Tibial artery (tissue), 4 donors: ENCODE measurements around the gene ZNF865.

Source experiments
- DNase-seq, 2 donors: peaks; one replicate each; pipeline ENCODE4 v3.0.0-alpha.2; 2019
- H3K27ac ChIP-seq, 2 donors: fragments of 200-600 bp; sonication (generic) in 1 of 2; 1 replicate in 1 of 2; 2 replicates in 1 of 2; pipeline ENCODE4 v1.5.1; 2018 to 2019; ENCODE audit warnings: mild to moderate bottlenecking in 1 of 2
- H3K27me3 ChIP-seq, 2 donors: fragments of 200-600 bp; sonication (generic) in 1 of 2; one replicate each; pipeline versions ENCODE4 v1.5.1 to v1.6.0; 2016 to 2019
- H3K36me3 ChIP-seq, 3 donors: fragments of 200-600 bp; sonication (generic) in 2 of 3; one replicate each; pipeline ENCODE4 v1.5.1; 2016 to 2019; ENCODE audit warnings: mild to moderate bottlenecking in 2 of 3
- H3K4me1 ChIP-seq, 4 donors: fragments of 200-600 bp; sonication (generic) in 2 of 4; 1 replicate in 3 of 4; 2 replicates in 1 of 4; pipeline ENCODE4 v1.5.1; 2016 to 2019
- H3K4me3 ChIP-seq, 2 donors: fragments of 200-600 bp; sonication (generic) in 1 of 2; 1 replicate in 1 of 2; 2 replicates in 1 of 2; pipeline ENCODE4 v1.5.1; 2018 to 2019; ENCODE audit warnings: mild to moderate bottlenecking in 2 of 2
- H3K9me3 ChIP-seq, 3 donors: fragments of 200-600 bp; sonication (generic) in 1 of 3; one replicate each; pipeline ENCODE4 v1.5.1; 2016 to 2019
- CTCF ChIP-seq, 2 experiments: fragments of 200-600 bp in 1 of 2; fragments of 450-650 bp in 1 of 2; IDR thresholded peaks; one replicate each; pipeline ENCODE4 v1.5.1; 2017 to 2019; ENCODE audit warnings: antibody characterized with exemption in 2 of 2, mild to moderate bottlenecking in 1 of 2, moderate library complexity in 1 of 2
- intact Hi-C: fragments of 100-400 bp; cut with DNase I; formaldehyde crosslinking; loops from one replicate; pipeline ENCODE4 v1.15.0; 2023; ENCODE audit warnings: low total_unique reads

ZNF865 gene

GRCh38 chr19:55650126-55650557 lies 44.7 kb downstream of the ZNF865 start:
- Histone ChIP-seq H3K36me3 (peaks cover 0 to 20% (median 4%) of the 10 kb centered on the region in 3 donors), H3K27me3 (no peaks in the 10 kb centered on the region), H3K4me1 (peaks cover 0 to 38% (median 30%) of the 10 kb centered on the region in 4 donors), H3K27ac (no peak overlapping the region), H3K9me3 (no peaks in the 10 kb centered on the region), H3K4me3 (no peak overlapping the region)
- DNase-seq, result no peak
- TF ChIP-seq CTCF (IDR thresholded peaks at IDR 0.05), result no peak
- intact Hi-C loops, result no loop called here

- TF ChIP-seq CTCF (IDR thresholded peaks at IDR 0.05), result no peak
- Histone ChIP-seq H3K4me3 (no peak overlapping the region), H3K9me3 (no peaks in the 10 kb centered on the region), H3K36me3 (peaks cover 0 to 14% (median 0%) of the 10 kb centered on the region in 3 donors), H3K4me1 (peaks cover 0 to 38% (median 31%) of the 10 kb centered on the region in 4 donors), H3K27me3 (no peaks in the 10 kb centered on the region), H3K27ac (no peak overlapping the region)
- no peak for DNase-seq
- intact Hi-C loops, result no loop called here
Measured at GRCh38 chr19:55650602-55651230, 45.3 kb downstream of the ZNF865 start.

GRCh38 chr19:55651236-55651635 lies 45.8 kb downstream of the ZNF865 start:
- peaks cover 0 to 44% (median 36%) of the 10 kb centered on the region in 4 donors for H3K4me1 ChIP-seq
- intact Hi-C loops, result no loop called here
- H3K36me3 ChIP-seq, result peaks cover 0 to 12% (median 0%) of the 10 kb centered on the region in 3 donors
- H3K27me3 ChIP-seq, result no peaks in the 10 kb centered on the region
- no peak for TF ChIP-seq CTCF (IDR thresholded peaks at IDR 0.05)
- no peak overlapping the region for H3K27ac ChIP-seq
- H3K4me3 ChIP-seq, result no peak overlapping the region
- no peaks in the 10 kb centered on the region for H3K9me3 ChIP-seq
- DNase-seq, result no peak

GRCh38 chr19:55652311-55653128 lies 47.1 kb downstream of the ZNF865 start:
- H3K4me3 ChIP-seq, result no peak overlapping the region
- no peak for DNase-seq
- no peaks in the 10 kb centered on the region for H3K27me3 ChIP-seq
- peaks cover 0 to 50% (median 43%) of the 10 kb centered on the region in 4 donors for H3K4me1 ChIP-seq
- no peak for TF ChIP-seq CTCF (IDR thresholded peaks at IDR 0.05)
- H3K27ac ChIP-seq, result peak overlapping the region; percentile 93 to 99
- no peaks in the 10 kb centered on the region for H3K9me3 ChIP-seq
- H3K36me3 ChIP-seq, result peaks cover 0 to 12% (median 0%) of the 10 kb centered on the region in 3 donors
- intact Hi-C loops, result no loop called here

- Histone ChIP-seq H3K9me3 (no peaks in the 10 kb centered on the region), H3K27ac (peak overlapping the region; percentile 93 to 99), H3K36me3 (peaks cover 0 to 17% (median 0%) of the 10 kb centered on the region in 3 donors), H3K4me3 (peak overlapping the region; percentile 73 to 96), H3K27me3 (no peaks in the 10 kb centered on the region), H3K4me1 (peaks cover 0 to 50% (median 48%) of the 10 kb centered on the region in 4 donors)
- intact Hi-C loops, result no loop called here
- DNase-seq, result peak; percentile 97 to 99
- peak; percentile 97 to 100 for TF ChIP-seq CTCF (IDR thresholded peaks at IDR 0.05)
Measured at GRCh38 chr19:55653651-55654322, 48.3 kb downstream of the ZNF865 start.
